Activated CD4-positive, alpha-beta T cell treated with anti-CD3 and anti-CD28 coated beads, Interleukin-2, amount 50 U/mL, for 16 hours (primary cell): ENCODE results near the gene SVOP.
"Not testable (repeated sequence)": the region's sequence is repeated elsewhere in the genome, so short reads cannot be mapped to it uniquely, and the experiment has no call there.

Source experiments
- DNase-seq: peaks from one replicate; pipeline ENCODE4 v3.0.0-alpha.2; 2020

Gene SVOP

DNA sequence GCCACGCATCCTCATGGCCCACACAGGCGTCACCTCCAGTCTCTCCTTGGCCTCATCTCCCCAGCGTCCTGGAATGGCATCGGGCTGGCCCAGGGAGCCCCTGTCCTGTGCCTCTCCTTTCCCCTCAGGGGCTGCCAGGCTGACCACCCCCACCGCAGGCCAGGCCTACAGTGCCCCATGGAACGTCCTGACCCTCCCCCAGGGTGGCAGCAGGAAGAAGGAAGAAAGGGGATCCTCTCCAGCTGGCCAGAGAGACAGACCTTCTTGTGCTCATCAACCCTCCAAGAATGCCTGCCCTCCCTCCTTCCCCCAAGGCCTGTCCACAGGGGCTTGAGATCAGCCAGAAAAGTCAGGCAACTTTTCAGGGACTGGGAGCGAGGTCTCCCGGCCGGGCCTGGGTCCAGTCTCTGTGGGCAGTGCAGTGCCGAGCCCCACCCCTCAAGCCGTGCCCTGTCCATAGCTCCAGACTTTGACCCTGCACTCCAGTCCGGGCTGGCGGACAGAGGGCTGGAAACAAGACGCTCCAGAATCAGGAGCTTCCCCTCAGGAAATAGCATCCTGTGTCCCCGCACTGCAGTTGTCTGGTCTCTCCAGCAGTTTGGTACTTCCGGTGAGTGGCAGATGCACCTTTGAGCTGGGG, 141.1 kb downstream of the SVOP start, which contains the start of gene DAO:
DAO (plus strand) TSS at position 478 of the 640 bp plus-strand sequence. CDS start 4,915 bp downstream, outside the sequence.
- DNase-seq = no peak

DNA sequence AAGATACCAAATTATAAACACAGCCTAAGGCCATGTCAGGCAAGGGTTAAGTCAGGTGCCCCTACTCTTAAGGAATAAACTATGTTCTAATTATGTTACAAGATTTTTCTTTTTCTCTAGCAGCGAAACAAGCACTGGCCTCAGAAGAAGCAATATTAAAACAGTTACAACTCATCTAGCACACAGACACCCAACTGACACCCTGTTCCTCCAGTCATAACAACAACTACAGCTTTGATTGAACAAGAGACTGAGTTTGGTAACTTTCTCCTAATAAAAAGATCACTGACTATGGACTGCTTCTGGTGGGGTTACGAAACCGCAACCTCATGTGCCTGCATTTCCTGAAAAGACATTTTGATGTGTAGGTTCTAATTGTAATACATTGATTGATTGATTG, 144.3 kb downstream of the SVOP start:
- peak; percentile 7 for DNase-seq

DNA sequence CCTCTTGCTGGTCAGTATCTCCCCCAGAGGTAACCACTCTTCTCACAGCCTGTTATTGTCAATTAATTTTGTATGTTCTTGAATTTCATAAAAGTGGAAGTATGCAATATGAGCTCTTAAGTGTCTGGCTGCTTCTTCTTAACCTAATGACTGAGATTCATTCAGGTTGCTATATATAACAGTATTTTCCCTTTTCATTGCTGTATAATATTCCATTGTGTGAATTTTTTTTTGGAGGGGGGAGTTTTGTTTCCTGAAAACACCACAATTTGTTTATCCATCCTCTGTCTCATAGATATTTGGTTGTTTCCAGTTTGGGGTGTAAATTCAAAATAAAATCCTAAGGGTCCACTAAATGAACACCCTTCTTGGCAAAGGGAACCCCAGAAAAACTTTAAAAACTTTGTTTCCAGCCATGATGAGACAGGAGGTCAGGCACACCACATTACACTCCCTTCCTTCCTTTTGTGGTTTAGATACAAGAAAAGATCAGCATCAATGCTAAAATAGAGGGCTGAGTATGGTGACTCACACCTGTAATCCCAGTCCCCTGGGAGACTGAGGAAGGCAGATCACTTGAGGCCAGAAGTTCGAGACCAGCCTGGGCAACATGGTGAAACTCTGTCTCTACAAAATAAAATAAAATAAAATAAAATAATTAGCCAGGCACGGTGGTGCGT, 145.0 kb downstream of the SVOP start:
- no peak for DNase-seq

DNA sequence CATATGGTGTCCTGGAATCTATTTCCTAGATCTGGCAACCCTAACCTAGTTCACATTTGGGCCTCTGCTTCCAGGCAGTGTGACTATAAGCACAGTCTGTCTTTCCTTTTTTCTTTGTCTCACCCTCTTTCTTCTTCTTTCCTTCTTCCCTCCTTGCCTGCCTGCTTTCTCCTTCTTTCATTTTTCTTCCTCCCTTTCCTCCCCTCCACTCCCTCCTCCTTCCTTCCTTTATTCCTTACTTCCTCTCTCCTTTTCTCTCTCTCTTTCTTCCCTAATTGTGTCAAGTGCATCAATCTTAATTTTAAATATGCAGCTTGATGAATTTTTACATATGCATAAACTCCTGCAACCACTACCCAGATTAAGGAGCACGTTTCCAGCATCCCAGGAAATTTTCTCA, 145.6 kb downstream of the SVOP start:
- no peak for DNase-seq

DNA sequence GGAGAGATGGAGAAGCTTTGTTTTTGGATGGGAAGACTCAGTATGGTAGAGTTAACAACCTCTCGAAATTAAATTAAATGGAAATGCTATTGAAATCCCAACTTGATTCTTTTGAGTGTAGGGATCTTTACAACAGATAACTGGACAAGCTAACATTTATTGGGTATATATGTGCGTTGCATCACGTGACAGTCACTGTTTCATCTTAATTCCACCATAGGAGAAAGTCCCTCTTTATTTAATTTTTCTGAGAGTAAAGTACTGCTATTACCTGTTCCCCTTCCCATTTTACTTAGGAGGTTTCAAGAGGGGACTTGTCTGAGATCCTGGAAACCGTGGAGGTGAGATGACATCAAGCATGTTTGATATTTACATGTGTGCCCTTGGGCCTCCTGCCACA, 152.1 kb downstream of the SVOP start:
- DNase-seq = no peak

DNA sequence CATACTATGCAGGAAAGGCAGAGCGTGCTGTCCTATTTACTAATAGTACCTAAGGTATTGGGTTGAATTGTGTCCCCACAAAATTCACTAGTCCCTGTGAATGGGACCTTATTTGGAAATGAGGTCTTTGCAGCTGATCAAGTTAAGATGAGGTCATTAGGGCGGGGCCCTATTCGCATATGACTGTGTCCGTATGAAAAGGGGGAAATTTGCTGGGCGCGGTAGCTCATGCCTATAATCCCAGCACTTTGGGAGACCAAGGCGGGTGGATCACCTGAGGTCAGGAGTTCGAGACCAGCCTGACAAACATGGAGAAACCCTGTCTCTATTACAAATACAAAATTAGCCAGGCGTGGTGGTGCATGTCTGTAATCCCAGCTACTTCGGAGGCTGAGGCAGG, 154.8 kb downstream of the SVOP start:
- not testable (repeated sequence) for DNase-seq

DNA sequence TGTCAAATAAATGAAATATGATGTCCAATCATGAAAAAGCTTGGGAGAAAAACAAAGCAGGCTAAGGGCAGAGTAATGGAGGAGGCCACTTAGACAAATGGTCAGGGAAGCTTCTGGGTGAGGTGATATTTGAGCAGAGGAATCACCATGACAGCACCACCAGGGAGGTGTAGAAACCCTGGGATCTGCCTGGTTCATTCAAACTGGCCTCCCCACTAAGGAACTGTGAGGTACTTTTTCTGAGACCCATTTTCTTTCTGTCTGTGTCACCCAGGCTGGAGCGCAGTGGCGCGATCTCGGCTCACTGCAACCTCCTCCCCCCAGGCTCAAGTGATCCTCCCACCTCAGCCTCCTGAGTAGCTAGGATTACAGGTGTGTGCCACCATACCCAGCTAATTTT, 155.7 kb downstream of the SVOP start:
- DNase-seq = no peak

DNA sequence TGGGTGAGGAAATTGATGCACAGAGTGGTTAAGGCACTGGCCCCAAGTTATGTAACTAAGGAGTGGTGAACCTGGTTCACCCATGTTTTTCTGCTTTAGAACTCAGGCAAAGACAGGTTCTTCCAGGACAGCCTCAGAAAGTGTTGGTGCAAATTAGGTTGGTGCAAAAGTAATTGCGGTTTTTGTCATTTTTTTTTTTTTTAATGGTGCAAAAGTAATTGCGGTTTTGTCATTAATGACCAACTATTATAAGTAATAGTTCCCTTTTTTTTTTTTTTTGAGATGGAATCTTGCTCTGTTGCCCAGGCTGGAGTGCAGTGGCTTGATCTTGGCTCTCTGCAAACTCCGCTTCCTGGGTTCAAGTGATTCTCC, 158.3 kb downstream of the SVOP start:
- no peak for DNase-seq

DNA sequence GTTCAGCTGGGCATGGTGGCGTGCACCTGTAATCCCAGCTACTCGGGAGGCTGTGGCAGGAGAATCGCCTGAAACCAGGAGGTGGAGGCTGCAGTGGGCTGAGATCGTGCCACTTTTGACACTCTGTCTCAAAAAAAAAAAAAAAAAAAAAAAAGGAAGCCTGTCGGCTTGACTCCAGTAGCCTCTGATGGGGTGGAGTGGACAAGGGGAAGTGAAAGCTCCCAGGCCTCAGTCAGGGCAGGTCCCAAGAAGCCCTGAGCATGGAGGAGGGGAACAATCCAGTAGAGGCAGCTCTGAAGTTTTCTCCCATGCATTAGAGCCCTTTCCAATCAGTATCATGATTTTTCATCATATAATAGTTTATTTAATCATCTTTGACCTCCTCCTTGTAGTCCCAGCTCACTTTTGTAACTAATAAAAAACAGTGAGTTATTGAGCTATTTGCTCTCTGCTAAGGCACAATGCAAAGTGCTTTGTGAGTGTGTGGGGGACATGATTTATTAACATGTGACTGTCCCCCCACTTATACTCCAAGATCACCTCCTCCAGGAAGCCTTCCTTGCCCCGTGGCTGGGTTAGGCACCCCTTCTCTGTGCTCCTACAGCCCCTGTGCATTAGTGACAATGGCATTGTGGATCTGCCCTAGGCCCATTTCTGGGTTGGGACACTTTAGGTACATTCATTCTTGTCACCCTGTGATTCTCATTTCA, 158.8 kb downstream of the SVOP start:
- DNase-seq = no peak

DNA sequence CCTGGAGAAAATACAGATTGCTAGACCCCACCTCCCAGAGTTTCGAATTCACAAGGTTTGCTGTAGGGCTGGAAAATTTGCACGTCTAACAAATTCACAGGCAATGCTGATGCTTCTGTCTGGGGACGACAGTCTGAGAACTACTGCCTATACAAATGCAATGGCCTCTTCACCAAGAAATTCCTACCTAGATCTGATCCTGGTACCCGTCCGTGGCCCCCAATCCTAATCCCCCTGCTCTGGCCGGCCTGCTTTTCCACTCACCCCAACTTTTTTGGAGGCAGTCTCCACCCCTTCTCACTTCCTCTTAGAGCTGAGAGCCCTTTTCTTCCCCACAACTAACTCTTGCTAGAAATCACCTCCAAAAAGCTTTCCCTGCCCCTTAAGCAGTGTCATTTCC, 160.4 kb downstream of the SVOP start:
- DNase-seq = no peak

DNA sequence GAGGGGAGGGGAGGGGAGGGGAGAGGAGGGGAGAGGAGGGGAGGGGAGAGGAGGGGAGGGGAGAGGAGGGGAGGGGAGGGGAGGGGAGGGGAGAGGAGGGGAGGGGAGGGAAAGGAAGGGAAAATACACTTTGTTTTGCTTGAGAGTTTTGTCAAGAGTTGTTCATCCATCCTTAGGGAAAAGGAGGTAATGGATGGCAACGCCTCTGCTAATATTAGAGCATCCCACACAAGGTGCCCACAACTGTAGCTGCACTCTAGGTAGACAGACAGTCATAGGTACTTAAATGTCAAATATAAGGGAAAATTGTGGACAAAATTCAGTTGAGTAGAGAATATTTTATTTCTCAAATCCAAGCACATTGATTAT, 161.0 kb downstream of the SVOP start:
- DNase-seq = no peak

DNA sequence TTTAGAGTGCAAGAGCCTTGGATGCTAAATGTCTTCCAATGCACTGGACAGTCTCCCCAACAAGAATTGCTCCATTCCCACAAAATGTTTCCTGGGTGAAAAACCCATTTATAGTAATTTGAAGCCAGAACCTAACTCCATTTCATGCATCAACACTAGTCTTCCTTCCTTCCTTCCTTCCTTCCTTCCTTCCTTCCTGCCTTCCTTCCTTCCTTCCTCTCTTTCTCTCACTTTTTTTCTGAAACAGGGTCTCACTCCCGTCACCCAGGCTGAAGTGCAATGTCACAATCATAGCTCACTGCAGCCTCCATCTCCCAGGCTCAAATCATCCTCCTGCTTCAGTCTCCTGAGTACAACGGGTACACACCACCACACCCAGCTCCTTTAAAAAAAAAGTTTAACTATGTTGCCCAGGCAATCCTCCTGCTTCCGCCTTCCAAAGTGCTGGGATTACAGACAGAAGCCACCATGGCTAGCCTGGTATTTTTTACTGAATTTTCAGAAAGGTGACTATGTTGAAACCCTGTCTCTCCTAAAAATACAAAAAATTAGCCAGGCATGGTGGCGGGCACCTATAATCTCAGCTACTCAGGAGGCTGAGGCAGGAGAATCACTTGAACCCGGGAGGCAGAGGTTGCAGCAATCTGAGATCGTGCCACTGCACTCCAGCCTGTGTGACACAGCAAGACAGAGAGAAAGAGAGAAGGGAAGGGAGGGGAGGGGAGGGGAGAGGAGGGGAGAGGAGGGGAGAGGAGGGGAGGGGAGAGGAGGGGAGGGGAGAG, 161.5 kb downstream of the SVOP start:
- not testable (repeated sequence) for DNase-seq

DNA sequence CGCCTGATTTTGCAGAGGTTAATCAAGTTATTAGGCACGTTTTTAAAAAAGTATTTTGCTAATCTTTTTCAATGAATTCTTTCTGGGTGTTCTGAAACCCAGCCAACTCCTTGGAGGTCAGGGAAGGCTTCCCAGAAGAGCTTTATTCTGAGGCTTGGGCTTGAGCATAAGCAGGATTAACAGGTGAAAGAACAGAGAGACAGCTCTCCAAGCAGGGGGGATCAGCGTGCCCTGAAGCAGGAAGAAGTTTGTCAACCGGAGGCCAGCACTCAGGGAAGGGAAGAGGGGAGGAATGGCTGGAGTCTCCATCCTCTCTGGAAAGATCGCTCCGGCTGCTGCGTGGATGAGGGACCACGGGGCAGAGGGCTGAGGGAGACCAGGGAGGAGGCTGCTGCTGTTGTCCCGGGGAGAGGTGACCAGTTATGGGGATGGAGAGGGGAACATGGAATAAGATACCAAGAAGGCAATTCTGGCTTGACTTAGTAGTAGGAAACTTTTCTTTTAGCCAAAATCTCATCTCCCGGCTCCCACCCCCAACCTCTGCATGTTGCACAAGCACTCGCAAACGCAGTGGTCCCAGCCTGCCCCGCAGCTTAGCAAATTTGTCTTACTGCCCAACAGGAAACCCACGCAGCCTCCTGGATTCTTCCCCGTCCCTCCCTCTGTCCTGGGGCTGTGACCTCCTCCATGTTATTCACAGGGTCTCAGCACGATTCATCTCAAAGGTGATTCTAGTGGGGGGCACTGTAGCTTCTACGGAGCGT, 162.4 kb downstream of the SVOP start:
- no peak for DNase-seq
